Natural killer cell treated with Interleukin-12 subunit alpha and Interleukin-12 subunit beta and Interleukin-15 and Interleukin-18, amount 100 ng/mL, for 72 hours (primary cell): ENCODE results near the gene PRF1. TPM values are rescaled to one million over a fixed set of nuclear protein-coding genes. Genes with fewer than 3 reads are reported as not detected.

Source experiments
- ATAC-seq, 2 donors: fragments of 150-1000 bp; cut with Tn5 transposase in 1 of 2; sonication (Bioruptor Pico), chemical (Tn5 transposase) in 1 of 2; 2 replicates each; pipeline ENCODE4 v1.10.0; 2021
- DNase-seq: peaks from one replicate; pipeline ENCODE4 v3.0.0; 2022; ENCODE audit warnings: low spot score
- H3K27ac Mint-ChIP-seq, 2 donors: 1 replicate in 1 of 2; 2 replicates in 1 of 2; pipeline ENCODE4 v1.8.0; 2022; ENCODE audit warnings: mixed read lengths in 2 of 2, mild to moderate bottlenecking in 1 of 2, moderate library complexity in 1 of 2
- H3K27me3 Mint-ChIP-seq, 2 donors: 1 replicate in 1 of 2; 2 replicates in 1 of 2; pipeline ENCODE4 v1.8.0; 2022; ENCODE audit warnings: mixed read lengths in 2 of 2
- H3K36me3 Mint-ChIP-seq: one replicate; pipeline ENCODE4 v1.8.0; 2022; ENCODE audit warnings: mixed read lengths
- H3K4me1 Mint-ChIP-seq, 2 donors: 1 replicate in 1 of 2; 2 replicates in 1 of 2; pipeline ENCODE4 v1.8.0; 2022; ENCODE audit warnings: low read depth in 2 of 2, mixed read lengths in 2 of 2, mild to moderate bottlenecking in 1 of 2
- H3K4me3 Mint-ChIP-seq: one replicate; pipeline ENCODE4 v1.8.0; 2022; ENCODE audit warnings: mixed read lengths
- H3K9me3 Mint-ChIP-seq: 2 replicates; pipeline ENCODE4 v1.8.0; 2022; ENCODE audit warnings: mixed read lengths
- total RNA-seq, 2 donors: library from RNA; stranded (reverse); gene quantifications; one replicate each; pipeline ENCODE4 v1.2.3, GENCODE V29; 2022

PRF1 gene
- total RNA-seq, 2 donors from 2014 or later = 497 to 1,157 TPM

GRCh38 chr10:70571636-70572439 is 30.7 kb downstream of the PRF1 start:
- Mint-ChIP-seq H3K9me3 (no peaks in the 10 kb centered on the region), H3K27me3 (no peaks in the 10 kb centered on the region), H3K36me3 (no peaks in the 10 kb centered on the region), H3K4me3 (peak overlapping the region; percentile 59), H3K27ac (peak overlapping the region; percentile 59 to 82), H3K4me1 (peaks cover 56 to 61% of the 10 kb centered on the region in 2 donors)
- peak; percentile 4 to 20 for ATAC-seq
- DNase-seq = no peak

GRCh38 chr10:70571236-70571635 is 31.3 kb downstream of the PRF1 start:
- Mint-ChIP-seq H3K4me1 (peaks cover 51 to 57% of the 10 kb centered on the region in 2 donors), H3K36me3 (no peaks in the 10 kb centered on the region), H3K4me3 (no peak overlapping the region), H3K9me3 (no peaks in the 10 kb centered on the region), H3K27ac (peak overlapping the region; percentile 59 to 82), H3K27me3 (no peaks in the 10 kb centered on the region)
- no peak for DNase-seq
- ATAC-seq = no peak

- H3K4me3 Mint-ChIP-seq = peak overlapping the region; percentile 44
- H3K27me3 Mint-ChIP-seq = no peaks in the 10 kb centered on the region
- H3K9me3 Mint-ChIP-seq = no peaks in the 10 kb centered on the region
- H3K27ac Mint-ChIP-seq = no peak overlapping the region
- no peaks in the 10 kb centered on the region for H3K36me3 Mint-ChIP-seq
- no peak for DNase-seq
- no peak for ATAC-seq
- H3K4me1 Mint-ChIP-seq = peaks cover 50 to 55% of the 10 kb centered on the region in 2 donors
These were observed 33.6 kb downstream of the PRF1 start for GRCh38 chr10:70568781-70569495.

GRCh38 chr10:70568113-70568512 is 34.4 kb downstream of the PRF1 start:
- Mint-ChIP-seq H3K36me3 (no peaks in the 10 kb centered on the region), H3K27ac (peak overlapping the region; percentile 14 to 50), H3K4me1 (peaks cover 50 to 52% of the 10 kb centered on the region in 2 donors), H3K9me3 (no peaks in the 10 kb centered on the region), H3K27me3 (no peaks in the 10 kb centered on the region), H3K4me3 (no peak overlapping the region)
- ATAC-seq (no peak), DNase-seq (no peak)

GRCh38 chr10:70567603-70568002 is 34.9 kb downstream of the PRF1 start:
- H3K9me3 Mint-ChIP-seq = no peaks in the 10 kb centered on the region
- H3K27ac Mint-ChIP-seq = peak overlapping the region in 1 of 2 donors; percentile 50
- no peak for ATAC-seq
- no peak for DNase-seq
- peaks cover 46 to 48% of the 10 kb centered on the region in 2 donors for H3K4me1 Mint-ChIP-seq
- H3K4me3 Mint-ChIP-seq = no peak overlapping the region
- H3K27me3 Mint-ChIP-seq = no peaks in the 10 kb centered on the region
- no peaks in the 10 kb centered on the region for H3K36me3 Mint-ChIP-seq

GRCh38 chr10:70566515-70567290 is 35.8 kb downstream of the PRF1 start:
- no peak for DNase-seq
- no peak overlapping the region for H3K4me3 Mint-ChIP-seq
- no peaks in the 10 kb centered on the region for H3K9me3 Mint-ChIP-seq
- no peaks in the 10 kb centered on the region for H3K36me3 Mint-ChIP-seq
- no peak for ATAC-seq
- H3K27me3 Mint-ChIP-seq = no peaks in the 10 kb centered on the region
- no peak overlapping the region for H3K27ac Mint-ChIP-seq
- H3K4me1 Mint-ChIP-seq = peaks cover 42% of the 10 kb centered on the region in 2 donors

GRCh38 chr10:70565556-70566514 is 36.7 kb downstream of the PRF1 start:
- DNase-seq = no peak
- H3K27me3 Mint-ChIP-seq = no peaks in the 10 kb centered on the region
- no peaks in the 10 kb centered on the region for H3K9me3 Mint-ChIP-seq
- H3K4me1 Mint-ChIP-seq = peaks cover 40 to 44% of the 10 kb centered on the region in 2 donors
- H3K27ac Mint-ChIP-seq = peak overlapping the region; percentile 21 to 80
- ATAC-seq = no peak
- H3K36me3 Mint-ChIP-seq = no peaks in the 10 kb centered on the region
- H3K4me3 Mint-ChIP-seq = no peak overlapping the region

- no peaks in the 10 kb centered on the region for H3K27me3 Mint-ChIP-seq
These were observed 37.6 kb downstream of the PRF1 start for GRCh38 chr10:70564901-70565351.

GRCh38 chr10:70564113-70564725 is 38.3 kb downstream of the PRF1 start:
- no peaks in the 10 kb centered on the region for H3K27me3 Mint-ChIP-seq

More at GRCh38 chr10:70564901-70565351, 37.6 kb downstream of the PRF1 start:
- Mint-ChIP-seq H3K4me3 (no peak overlapping the region), H3K4me1 (peaks cover 38 to 42% of the 10 kb centered on the region in 2 donors), H3K27ac (peak overlapping the region; percentile 21 to 80), H3K36me3 (no peaks in the 10 kb centered on the region), H3K9me3 (no peaks in the 10 kb centered on the region)
- DNase-seq (peak; percentile 44), ATAC-seq (peak in 1 of 2 donors; percentile 55)

GRCh38 chr10:70563230-70563629 is 39.3 kb downstream of the PRF1 start:
- no peak overlapping the region for H3K4me3 Mint-ChIP-seq

More at GRCh38 chr10:70564113-70564725, 38.3 kb downstream of the PRF1 start:
- H3K4me3 Mint-ChIP-seq = no peak overlapping the region
- H3K4me1 Mint-ChIP-seq = peaks cover 40 to 43% of the 10 kb centered on the region in 2 donors
- no peaks in the 10 kb centered on the region for H3K9me3 Mint-ChIP-seq
- H3K36me3 Mint-ChIP-seq = no peaks in the 10 kb centered on the region
- no peak for ATAC-seq
- DNase-seq = no peak
- no peak overlapping the region for H3K27ac Mint-ChIP-seq

GRCh38 chr10:70562036-70562755 is 40.3 kb downstream of the PRF1 start:
- ATAC-seq = no peak
- Mint-ChIP-seq H3K4me1 (peaks cover 50% of the 10 kb centered on the region in 2 donors), H3K9me3 (no peaks in the 10 kb centered on the region), H3K4me3 (no peak overlapping the region), H3K27me3 (no peaks in the 10 kb centered on the region), H3K27ac (peak overlapping the region; percentile 28 to 70), H3K36me3 (no peaks in the 10 kb centered on the region)
- DNase-seq = no peak

More at GRCh38 chr10:70563230-70563629, 39.3 kb downstream of the PRF1 start:
- Mint-ChIP-seq H3K9me3 (no peaks in the 10 kb centered on the region), H3K36me3 (no peaks in the 10 kb centered on the region), H3K27me3 (no peaks in the 10 kb centered on the region), H3K27ac (peak overlapping the region; percentile 26 to 81), H3K4me1 (peaks cover 48% of the 10 kb centered on the region in 2 donors)
- ATAC-seq = no peak
- DNase-seq = no peak

- Mint-ChIP-seq H3K4me3 (no peak overlapping the region), H3K4me1 (peaks cover 50% of the 10 kb centered on the region in 2 donors), H3K9me3 (no peaks in the 10 kb centered on the region), H3K27ac (peak overlapping the region; percentile 28 to 70), H3K36me3 (no peaks in the 10 kb centered on the region), H3K27me3 (no peaks in the 10 kb centered on the region)
- no peak for ATAC-seq
- no peak for DNase-seq
These were observed 41.0 kb downstream of the PRF1 start for GRCh38 chr10:70561558-70561957.
